Eye (tissue), 1 donor: ENCODE data around the gene NFIA.

Experiments used
- DNase-seq: peaks from one replicate; pipeline ENCODE4 v3.0.0-alpha.2; 2015

NFIA gene

GRCh38 chr1:61380561-61380960, 298.2 kb downstream of the NFIA start:
- DNase-seq = no peak

DNA sequence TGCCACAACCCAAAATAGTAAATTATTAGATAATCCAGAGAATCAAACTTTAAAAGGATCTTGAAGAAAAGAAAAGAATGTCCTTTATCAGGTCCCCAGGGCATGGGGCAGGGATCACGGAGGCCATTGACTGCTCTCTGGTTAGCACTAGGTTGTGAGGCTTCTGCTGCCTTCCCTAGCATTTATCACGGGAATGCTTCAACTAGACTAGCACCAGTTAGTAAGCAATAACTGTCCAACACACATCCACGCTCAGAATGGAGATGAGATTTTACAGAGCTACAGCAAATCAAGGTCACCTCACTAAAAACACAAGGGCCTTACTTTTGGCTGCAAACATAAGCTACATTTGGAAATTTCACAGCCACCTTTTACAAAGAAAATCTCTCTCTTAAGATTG, 304.0 kb downstream of the NFIA start:
- DNase-seq = no peak

GRCh38 chr1:61386770-61387169, 304.4 kb downstream of the NFIA start:
- no peak for DNase-seq

- no peak for DNase-seq
Measured at GRCh38 chr1:61387829-61388228, 305.5 kb downstream of the NFIA start.

DNA sequence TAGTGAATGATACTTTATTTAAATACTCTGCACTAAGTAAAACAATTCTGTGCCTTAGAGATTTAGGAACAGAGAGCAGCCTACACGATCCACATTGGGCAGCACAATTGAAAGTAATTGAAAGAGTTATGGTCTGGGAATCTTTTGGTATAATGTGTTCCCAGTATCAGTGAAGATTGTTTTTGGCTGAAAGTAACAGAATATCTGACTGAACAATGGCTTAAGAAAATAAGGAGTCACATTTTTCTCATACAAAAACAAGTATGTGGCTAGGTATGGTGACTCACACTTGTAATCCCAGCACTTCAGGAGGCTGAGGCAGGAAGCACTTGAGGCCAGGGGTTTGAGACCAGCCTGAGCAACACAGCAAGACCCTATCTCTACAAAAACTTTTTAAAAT, 306.2 kb downstream of the NFIA start:
- no peak for DNase-seq

DNA sequence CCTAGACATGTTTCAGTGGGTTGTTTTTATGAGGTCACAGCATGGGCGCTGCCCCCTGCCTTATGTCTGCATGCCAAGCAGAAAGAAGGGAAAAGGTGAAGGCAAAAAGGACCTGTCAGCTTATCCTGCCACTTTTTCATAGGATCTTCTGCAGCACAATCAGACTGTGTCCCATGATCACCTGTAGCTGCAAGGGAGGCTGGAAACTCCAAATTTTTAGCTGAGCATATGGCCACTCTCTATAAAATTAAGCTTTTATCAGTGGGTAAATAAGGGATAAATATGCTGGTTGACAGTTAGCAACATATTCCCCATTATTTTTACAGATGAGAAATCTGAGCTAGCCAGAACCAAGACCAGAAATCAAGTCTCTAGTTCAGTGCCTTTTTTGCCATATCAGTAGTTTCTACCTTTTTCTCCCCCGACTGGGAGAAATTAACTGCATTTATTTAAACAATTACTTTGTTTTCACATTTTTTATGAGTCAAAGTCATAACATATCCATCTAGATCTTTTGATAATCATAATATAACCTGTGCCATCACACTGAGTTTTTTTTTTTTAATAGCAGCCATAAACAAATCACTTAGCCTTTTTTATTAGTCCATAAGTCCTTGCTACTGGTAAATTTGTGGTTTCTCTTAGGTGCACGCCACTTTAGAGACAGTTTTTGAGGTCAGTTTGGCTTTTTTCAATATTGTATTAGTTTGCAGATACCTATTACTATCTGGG, 307.0 kb downstream of the NFIA start:
- DNase-seq = no peak

GRCh38 chr1:61389926-61390845, 307.8 kb downstream of the NFIA start:
- no peak for DNase-seq

DNA sequence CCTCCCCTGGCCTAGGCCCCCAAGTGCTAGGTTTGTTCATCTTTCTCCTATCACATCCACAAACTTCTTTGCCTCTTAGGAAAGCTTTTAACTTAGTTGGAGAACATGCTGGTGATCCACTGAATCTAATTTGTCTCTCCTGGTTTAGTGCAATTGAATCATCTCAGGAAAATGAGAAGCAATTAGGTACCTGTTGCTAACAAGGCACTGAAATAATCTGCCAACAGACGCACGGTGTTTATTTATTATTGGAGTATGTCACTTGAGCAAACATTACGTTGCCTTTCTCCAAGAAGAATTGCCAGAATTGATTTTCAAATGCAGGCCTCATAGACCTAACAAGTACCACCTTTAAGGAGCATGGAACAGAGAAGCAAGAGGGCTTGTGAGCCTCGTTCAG, 309.4 kb downstream of the NFIA start:
- no peak for DNase-seq

- DNase-seq = peak; percentile 16
Measured at GRCh38 chr1:61392409-61393242, 310.3 kb downstream of the NFIA start.

DNA sequence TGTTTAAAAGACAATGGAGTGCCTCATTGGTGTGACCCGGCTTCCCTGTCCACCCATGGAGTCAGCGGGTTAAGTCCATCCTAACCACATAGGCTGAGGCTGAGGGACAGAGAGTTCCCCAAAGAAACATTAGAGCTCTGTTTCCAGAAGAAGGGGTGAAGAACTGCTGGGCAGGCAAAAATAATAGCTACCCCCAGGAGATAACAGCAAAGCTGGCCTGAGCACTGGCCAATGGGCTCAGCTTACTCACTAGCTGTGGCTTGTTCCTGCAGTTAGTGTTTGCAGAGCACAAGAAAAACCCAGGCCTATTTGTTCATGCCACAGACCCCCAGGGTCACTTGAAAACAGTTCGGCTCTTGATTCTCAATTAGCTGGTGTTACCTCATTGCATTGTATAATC, 311.2 kb downstream of the NFIA start:
- no peak for DNase-seq

DNA sequence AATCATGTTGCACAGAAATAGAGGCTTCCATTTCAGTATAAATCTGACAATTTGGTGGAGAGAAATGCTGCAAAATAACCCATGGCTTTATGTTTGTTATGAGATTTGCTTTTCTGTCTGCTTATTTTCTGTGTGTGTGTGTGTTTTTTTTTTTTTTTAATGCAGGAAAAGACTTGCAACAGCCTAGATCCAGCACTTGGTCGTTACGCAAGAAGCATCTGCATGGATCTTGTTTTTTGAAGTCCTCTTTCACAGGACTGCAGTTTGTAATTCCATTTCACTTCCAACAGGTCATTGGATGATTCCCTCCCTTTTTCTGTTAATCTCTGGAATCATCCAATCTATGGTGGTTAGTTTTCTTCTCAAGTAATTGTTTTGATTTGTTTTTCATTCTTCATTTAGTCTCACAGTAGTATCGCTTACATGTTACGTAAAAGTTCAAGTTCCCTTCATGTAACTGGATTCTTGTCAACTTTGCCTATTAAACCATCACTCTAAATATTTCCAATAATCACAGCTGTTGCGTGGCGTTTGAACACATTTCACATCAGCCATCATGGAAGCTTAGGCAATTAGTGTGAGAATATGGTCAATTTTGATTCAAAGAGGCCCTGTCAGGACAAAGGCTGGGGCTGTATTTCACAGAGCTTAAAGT, 312.9 kb downstream of the NFIA start:
- peak; percentile 63 for DNase-seq

GRCh38 chr1:61397495-61397894, 315.1 kb downstream of the NFIA start:
- DNase-seq = no peak

DNA sequence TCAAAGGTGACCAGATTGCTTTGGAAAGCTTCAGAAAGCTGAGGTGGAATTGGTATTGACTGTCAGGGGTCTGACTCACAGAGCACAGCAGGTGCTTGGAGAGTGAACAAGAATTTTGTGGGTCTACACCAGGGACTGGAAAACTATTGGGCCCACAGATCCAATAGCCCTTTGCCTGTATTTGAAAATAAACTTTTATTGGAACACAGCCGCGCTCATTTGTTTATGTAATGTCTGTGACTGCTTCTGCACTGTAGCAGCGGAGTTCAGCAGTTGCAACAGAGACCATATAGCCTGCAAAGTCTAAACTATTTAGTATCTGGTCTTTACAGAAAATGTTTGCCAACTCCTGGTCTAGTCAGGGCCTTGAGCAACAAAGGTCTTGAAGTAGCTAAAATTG, 315.6 kb downstream of the NFIA start:
- no peak for DNase-seq

DNA sequence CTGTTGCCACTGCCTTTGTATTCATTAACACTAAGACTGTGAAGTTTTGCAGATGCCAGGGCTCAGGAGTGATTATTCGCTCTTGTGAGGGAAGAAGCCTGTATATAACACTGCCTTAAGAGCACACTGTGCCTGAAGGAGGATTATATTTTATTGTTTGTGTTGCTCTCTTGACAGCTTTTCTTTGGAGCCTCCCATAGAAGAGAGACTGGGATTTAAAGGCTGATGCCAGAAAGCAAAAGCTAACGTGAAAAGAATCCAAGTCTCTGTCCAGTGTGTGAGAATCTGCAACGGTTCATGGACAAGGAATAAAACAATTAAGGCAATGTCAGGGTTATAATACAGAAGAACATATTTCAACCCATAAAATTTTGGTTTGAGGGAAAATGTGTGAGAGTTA, 316.8 kb downstream of the NFIA start:
- no peak for DNase-seq

DNA sequence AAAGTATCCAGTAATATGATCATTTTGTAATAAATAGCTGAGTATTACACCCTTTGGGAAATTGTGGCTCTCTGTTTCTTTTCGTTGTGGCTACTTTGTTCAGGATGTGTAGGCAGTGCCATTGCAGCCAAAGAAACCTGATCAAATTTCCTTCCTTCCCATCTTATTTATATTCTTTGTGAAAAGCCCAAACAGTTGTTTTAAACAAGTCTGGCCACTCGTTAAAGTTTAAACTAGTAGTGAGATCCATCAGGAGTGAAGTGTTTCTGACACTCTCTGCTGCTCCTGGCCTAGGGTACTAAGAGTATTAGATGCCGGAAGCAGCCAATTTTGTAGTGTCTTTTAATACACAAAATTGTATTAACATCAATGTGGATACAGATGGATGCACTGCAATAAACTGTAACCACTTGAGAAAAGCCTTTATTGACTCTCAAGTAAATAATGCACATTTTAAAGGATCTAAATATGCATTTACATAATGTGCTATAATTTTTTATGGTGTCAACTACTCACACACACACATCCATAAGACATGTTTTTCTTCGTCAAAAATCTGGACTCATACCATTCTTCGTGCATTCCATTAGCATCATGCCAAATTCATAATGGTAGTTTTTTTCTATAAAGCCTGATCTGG, 317.9 kb downstream of the NFIA start:
- no peak for DNase-seq

DNA sequence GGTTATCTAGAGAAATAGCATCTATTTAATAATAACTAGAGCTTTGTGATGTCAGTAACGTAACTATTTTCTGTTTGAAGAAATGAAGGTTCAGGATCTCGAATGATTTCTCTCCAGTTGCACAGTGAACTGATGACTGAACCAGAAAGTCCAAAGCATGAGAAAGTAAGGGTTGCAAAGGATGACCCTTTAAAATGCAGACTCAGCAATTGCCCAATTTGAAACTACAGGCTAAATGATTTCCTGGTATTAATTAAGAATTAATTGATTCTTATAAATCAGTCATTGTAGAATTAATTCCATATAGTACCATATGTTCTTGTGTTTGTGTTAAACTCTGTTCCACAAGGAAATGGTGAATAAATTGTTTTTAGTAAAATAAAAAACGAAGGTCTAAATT, 318.6 kb downstream of the NFIA start:
- DNase-seq = no peak

DNA sequence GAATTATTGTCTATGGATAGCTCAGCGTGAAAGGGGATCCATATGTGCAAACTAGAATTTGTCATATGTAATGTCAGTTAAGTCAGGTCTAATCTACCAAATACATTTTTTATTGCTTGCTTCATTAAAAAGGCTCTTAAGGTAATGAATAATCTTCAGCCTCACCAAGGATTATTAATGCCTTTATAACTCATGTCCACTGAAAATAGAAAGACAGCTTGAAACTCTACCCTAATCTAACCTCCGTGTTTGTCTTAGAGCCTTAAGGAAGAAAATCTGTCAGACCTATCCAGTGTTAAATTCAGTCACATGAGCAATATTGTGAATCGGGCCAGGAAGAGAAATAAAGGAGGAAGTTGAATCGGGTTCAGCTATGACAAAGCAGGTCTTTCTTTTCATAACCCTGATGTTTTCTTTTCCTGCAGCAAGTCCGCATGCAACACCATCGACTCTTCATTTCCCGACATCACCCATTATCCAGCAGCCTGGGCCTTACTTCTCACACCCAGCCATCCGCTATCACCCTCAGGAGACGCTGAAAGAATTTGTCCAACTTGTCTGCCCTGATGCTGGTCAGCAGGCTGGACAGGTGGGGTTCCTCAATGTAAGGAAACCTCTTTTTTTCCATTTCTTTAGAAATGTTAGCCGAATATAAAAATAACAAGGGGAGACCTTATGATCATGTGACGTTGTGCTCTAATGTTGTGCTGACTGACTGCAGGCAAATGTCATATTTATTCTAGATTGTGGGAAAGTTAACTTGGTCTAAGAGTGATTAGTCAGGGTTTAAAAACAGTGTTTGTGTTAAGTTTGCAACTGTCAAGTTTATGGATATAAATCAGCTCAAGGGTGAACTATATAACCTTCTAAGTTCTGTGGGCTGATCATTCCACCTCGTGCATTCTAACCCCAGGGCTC, 321.6 kb downstream of the NFIA start:
- DNase-seq = peak; percentile 41

- peak; percentile 37 for DNase-seq
Measured at GRCh38 chr1:61404597-61405376, 322.4 kb downstream of the NFIA start.

DNA sequence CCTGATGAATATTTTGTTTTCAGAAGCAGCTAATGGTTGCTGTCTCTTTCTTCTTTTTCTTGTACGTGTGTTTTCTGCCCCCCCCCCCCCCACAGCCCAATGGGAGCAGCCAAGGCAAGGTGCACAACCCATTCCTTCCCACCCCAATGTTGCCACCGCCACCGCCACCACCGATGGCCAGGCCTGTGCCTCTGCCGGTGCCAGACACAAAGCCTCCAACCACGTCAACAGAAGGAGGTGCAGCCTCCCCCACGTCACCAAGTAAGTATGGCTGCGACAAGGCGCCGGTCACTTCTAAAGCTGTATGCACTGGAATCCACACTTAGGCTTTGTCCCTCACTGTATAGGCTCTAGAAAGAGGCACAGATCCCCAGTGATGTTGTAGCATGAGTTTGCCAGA, 324.1 kb downstream of the NFIA start:
- no peak for DNase-seq

- no peak for DNase-seq
Measured at GRCh38 chr1:61412601-61413000, 330.2 kb downstream of the NFIA start.
